ENCODE data around the gene CASQ2. TPM values are rescaled to one million over a fixed set of nuclear protein-coding genes. Genes with fewer than 3 reads are reported as not detected.

The CASQ2 gene
- total RNA-seq, 8 experiments from 2014 or later = 0.09 to 0.42 (median 0.21) TPM; not detected in 3

DNA sequence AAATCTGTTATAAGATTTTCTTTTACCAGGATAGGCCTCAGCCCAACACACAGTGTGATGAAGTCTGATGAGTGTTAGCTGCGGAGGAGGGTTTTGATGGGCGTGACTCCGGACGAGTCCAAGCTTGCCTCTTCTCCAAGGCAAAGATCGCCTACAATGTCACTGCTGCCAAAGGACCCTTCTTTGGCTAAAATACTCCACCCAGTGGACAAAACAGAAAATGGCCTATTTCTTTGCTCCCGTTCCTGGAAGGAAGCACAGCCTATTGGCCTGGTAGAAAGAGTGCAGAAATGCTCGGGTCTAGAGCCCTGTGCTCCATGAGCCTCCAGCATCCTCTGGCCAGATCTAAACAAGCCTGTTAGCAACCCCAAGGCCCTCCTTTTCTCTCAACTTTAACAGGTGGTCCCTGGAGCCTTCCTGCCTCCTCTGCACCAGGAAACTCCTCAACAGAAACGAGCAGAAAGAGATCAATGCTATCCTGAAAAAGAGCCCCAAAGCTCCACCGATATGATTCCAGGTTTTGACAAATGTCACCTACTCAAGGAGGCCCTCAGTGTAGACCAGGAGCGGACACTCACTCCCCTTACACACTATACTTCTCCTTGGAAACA lies 3.4 kb upstream of the CASQ2 start:
- Histone ChIP-seq H3K27ac (no peak overlapping the region), H3K4me1 (replicated peaks in 1 of 2) (peaks cover 3 to 4% of the 10 kb centered on the region in 2 donors), H3K4me3 (no peak overlapping the region)
- WGBS, 10 experiments = 0 to 60% (median 32%) methylated on average over 1 to 10 of the region's 10 CpGs
- ATAC-seq (replicated peaks in 6 of 8) = peak; percentile 97 to 99 (median 98)
- in situ Hi-C loops (cut with MboI; ENCODE audit: low pct_unique_long_range_greater_than_20kb in 2 of 9, low sequenced_read_pairs in 9 of 9, unreplicated experiment in 9 of 9) = loop anchor here in 1 of 9 experiments (25.0 kb wide), 1 partner anchor 635 kb away; no protein-coding TSS in a partner anchor

GRCh38 chr1:115771094-115771846 lies 2.8 kb upstream of the CASQ2 start:
- Histone ChIP-seq H3K27ac (no peak overlapping the region), H3K4me3 (no peak overlapping the region), H3K4me1 (replicated peaks in 1 of 2) (peaks cover 3 to 4% of the 10 kb centered on the region in 2 donors)
- WGBS, 10 experiments = 65 to 90% (median 81%) methylated on average over 2 to 14 of the region's 14 CpGs; no CpG with 5 or more reads in 1 of the 10 experiments
- in situ Hi-C loops (cut with MboI; ENCODE audit: low pct_unique_long_range_greater_than_20kb in 2 of 9, low sequenced_read_pairs in 9 of 9, unreplicated experiment in 9 of 9) = loop anchor here in 1 of 9 experiments (25.0 kb wide), 1 partner anchor 634 kb away; no protein-coding TSS in a partner anchor
- peak in 2 of 8 experiments; percentile 10 to 65 for ATAC-seq (replicated peaks in 6 of 8)

GRCh38 chr1:115767403-115767802 lies 1.1 kb downstream of the CASQ2 start:
- no peak for ATAC-seq (replicated peaks in 6 of 8)
- Histone ChIP-seq H3K4me3 (no peak overlapping the region), H3K4me1 (replicated peaks in 1 of 2) (peaks cover 3 to 4% of the 10 kb centered on the region in 2 donors), H3K27ac (no peak overlapping the region)
- WGBS, 10 experiments = 70 to 100% (median 94%) methylated on average over 1 to 4 of the region's 4 CpGs; no CpG with 5 or more reads in 2 of the 10 experiments
- in situ Hi-C loops (cut with MboI; ENCODE audit: low pct_unique_long_range_greater_than_20kb in 2 of 9, low sequenced_read_pairs in 9 of 9, unreplicated experiment in 9 of 9) = loop anchor here in 3 of 9 experiments (10.0 to 25.0 kb wide), 2 partner anchors 53 to 630 kb away; no protein-coding TSS in a partner anchor

DNA sequence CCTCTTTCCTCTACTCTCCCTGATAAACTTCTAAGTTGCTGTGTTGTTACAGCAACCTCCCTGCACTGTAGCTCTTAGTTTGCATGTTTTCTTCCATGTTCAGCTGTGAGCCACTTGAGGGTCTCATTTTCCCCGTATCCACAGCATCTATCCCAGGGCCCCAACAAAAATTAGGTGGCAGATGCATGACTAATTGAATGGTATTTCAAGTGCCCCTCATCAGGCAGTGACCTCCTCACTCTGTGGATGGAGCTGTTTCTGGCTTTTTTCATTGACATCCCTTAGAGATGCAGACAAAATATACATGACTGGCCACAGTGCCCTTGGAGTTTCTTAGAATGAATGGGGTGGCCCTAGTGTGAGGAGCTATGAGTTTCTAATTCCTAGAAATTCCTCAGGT lies 3.4 kb downstream of the CASQ2 start:
- Histone ChIP-seq H3K4me1 (replicated peaks in 1 of 2) (no peaks in the 10 kb centered on the region), H3K27ac (no peak overlapping the region), H3K4me3 (no peak overlapping the region)
- no peak for ATAC-seq (replicated peaks in 6 of 8)
- in situ Hi-C loops (cut with MboI; ENCODE audit: low pct_unique_long_range_greater_than_20kb in 2 of 9, low sequenced_read_pairs in 9 of 9, unreplicated experiment in 9 of 9) = loop anchor here in 3 of 9 experiments (10.0 to 25.0 kb wide), 2 partner anchors 50 to 628 kb away; no protein-coding TSS in a partner anchor
- 0 to 43% (median 0%) methylated on average over 1 of the region's 1 CpG; no CpG with 5 or more reads in 5 of the 10 experiments for WGBS, 10 experiments

GRCh38 chr1:115764541-115764940 lies 4.0 kb downstream of the CASQ2 start:
- peak in 4 of 8 experiments; percentile 64 to 83 (median 77) for ATAC-seq (replicated peaks in 6 of 8)
- Histone ChIP-seq H3K4me3 (no peak overlapping the region), H3K4me1 (replicated peaks in 1 of 2) (no peaks in the 10 kb centered on the region), H3K27ac (no peak overlapping the region)
- in situ Hi-C loops (cut with MboI; ENCODE audit: low pct_unique_long_range_greater_than_20kb in 2 of 9, low sequenced_read_pairs in 9 of 9, unreplicated experiment in 9 of 9) = loop anchor here in 3 of 9 experiments (10.0 to 25.0 kb wide), 2 partner anchors 50 to 627 kb away; no protein-coding TSS in a partner anchor
- 0 to 40% (median 12%) methylated on average over 1 of the region's 1 CpG; no CpG with 5 or more reads in 6 of the 10 experiments for WGBS, 10 experiments

- Histone ChIP-seq H3K4me1 (replicated peaks in 1 of 2) (no peaks in the 10 kb centered on the region), H3K27ac (no peak overlapping the region), H3K4me3 (no peak overlapping the region)
- in situ Hi-C loops (cut with MboI; ENCODE audit: low pct_unique_long_range_greater_than_20kb in 2 of 9, low sequenced_read_pairs in 9 of 9, unreplicated experiment in 9 of 9) = loop anchor here in 3 of 9 experiments (10.0 to 25.0 kb wide), 2 partner anchors 48 to 625 kb away; no protein-coding TSS in a partner anchor
- no peak for ATAC-seq (replicated peaks in 6 of 8)
- WGBS, 10 experiments = 39 to 98% (median 87%) methylated on average over 2 to 3 of the region's 3 CpGs; no CpG with 5 or more reads in 1 of the 10 experiments
Measured at GRCh38 chr1:115762779-115763178, 5.7 kb downstream of the CASQ2 start.

GRCh38 chr1:115761601-115762302 lies 6.8 kb downstream of the CASQ2 start:
- no peak overlapping the region for H3K27ac ChIP-seq
- H3K4me3 ChIP-seq = no peak overlapping the region
- H3K4me1 ChIP-seq (replicated peaks in 1 of 2) = no peaks in the 10 kb centered on the region
- in situ Hi-C loops (cut with MboI; ENCODE audit: low pct_unique_long_range_greater_than_20kb in 2 of 9, low sequenced_read_pairs in 9 of 9, unreplicated experiment in 9 of 9) = loop anchor here in 3 of 9 experiments (10.0 to 25.0 kb wide), 2 partner anchors 47 to 624 kb away; no protein-coding TSS in a partner anchor
- ATAC-seq (replicated peaks in 6 of 8) = peak in 4 of 8 experiments; percentile 28 to 87 (median 73)
- 80 to 100% (median 87%) methylated on average over 1 to 7 of the region's 7 CpGs for WGBS, 10 experiments

- H3K4me3 ChIP-seq = no peak overlapping the region
- WGBS, 10 experiments = 0 to 88% (median 0%) methylated on average over 1 of the region's 1 CpG; no CpG with 5 or more reads in 1 of the 10 experiments
- in situ Hi-C loops (cut with MboI; ENCODE audit: low pct_unique_long_range_greater_than_20kb in 2 of 9, low sequenced_read_pairs in 9 of 9, unreplicated experiment in 9 of 9) = loop anchor here in 2 of 9 experiments (10.0 to 25.0 kb wide), 2 partner anchors 143 to 621 kb away; no protein-coding TSS in a partner anchor
- no peak for ATAC-seq (replicated peaks in 6 of 8)
- no peaks in the 10 kb centered on the region for H3K4me1 ChIP-seq (replicated peaks in 1 of 2)
- no peak overlapping the region for H3K27ac ChIP-seq
Measured at GRCh38 chr1:115757856-115758255, 10.7 kb downstream of the CASQ2 start.

DNA sequence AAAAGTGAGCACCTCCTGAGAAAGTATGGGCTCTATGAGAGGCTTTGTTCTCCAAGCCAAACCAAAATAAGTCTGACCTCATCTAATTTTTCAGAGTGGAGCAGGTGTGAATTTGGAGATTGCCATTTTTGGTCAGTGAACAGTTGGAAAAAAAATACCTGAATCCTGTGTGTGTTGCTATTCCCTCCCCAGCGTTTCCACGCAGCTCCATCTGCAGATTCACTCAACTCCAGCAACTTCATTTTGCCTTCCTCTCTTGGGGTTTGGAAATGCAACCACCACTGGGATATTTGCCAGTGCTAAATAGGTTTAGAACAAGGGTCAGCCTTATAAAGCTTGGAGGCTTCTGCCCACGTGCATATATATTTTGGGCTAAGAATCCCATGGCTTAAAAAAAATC lies 11.2 kb downstream of the CASQ2 start:
- Histone ChIP-seq H3K4me1 (replicated peaks in 1 of 2) (no peaks in the 10 kb centered on the region), H3K4me3 (no peak overlapping the region), H3K27ac (no peak overlapping the region)
- in situ Hi-C loops (cut with MboI; ENCODE audit: low pct_unique_long_range_greater_than_20kb in 2 of 9, low sequenced_read_pairs in 9 of 9, unreplicated experiment in 9 of 9) = loop anchor here in 2 of 9 experiments (10.0 to 25.0 kb wide), 2 partner anchors 143 to 620 kb away; no protein-coding TSS in a partner anchor
- 25 to 92% (median 72%) methylated on average over 2 to 3 of the region's 3 CpGs; no CpG with 5 or more reads in 2 of the 10 experiments for WGBS, 10 experiments
- ATAC-seq (replicated peaks in 6 of 8) = no peak

DNA sequence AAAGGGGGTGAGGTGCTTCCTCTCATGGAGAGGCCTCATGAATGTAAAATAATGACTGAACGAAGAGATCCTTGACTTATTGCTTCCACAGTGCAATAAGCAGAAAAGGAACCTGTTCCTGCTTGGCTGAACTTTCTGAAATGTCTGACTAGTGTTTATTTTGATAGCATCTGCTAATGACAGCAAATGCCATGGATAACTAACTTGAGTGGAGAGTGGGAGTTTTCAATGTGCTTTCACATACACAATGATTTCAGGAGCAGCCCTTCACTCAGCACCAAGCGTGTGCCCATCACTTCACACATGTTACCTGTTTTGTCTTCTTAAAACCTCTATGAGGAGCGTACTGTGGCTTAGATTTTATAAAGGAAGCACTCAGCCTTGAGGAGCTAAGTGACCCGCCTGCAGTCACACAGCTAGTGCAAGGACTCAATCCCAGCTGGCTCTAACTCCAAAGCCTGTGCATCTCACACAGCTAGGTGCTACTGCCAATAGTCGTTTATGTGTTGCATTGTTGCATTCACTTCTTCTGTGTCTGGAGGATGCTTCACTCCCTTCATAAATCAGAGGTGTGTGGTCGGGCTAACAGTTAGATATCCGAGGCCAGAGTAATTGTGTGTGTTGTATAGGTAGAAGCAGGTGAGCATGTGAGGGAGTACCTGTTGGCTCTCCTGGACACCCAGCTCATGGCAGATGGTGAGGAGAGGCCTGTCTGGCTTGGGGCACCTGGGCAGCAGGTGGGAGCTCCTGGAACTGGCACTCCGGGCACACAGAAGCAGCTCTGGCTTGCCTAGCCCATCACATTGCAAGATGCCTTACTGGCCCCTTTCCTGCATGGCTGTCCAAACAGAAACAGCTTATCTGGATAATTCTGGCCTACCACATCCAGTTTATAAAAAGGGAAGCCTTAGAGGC lies 12.8 kb downstream of the CASQ2 start:
- H3K4me3 ChIP-seq = no peak overlapping the region
- WGBS, 10 experiments = 25 to 100% (median 85%) methylated on average over 1 to 8 of the region's 8 CpGs

GRCh38 chr1:115753830-115754229 lies 14.7 kb downstream of the CASQ2 start:
- peak in 1 of 8 experiments; percentile 25 for ATAC-seq (replicated peaks in 6 of 8)
- Histone ChIP-seq H3K27ac (no peak overlapping the region), H3K4me1 (replicated peaks in 1 of 2) (no peaks in the 10 kb centered on the region), H3K4me3 (no peak overlapping the region)
- in situ Hi-C loops (cut with MboI; ENCODE audit: low pct_unique_long_range_greater_than_20kb in 2 of 9, low sequenced_read_pairs in 9 of 9, unreplicated experiment in 9 of 9) = loop anchor here in 2 of 9 experiments (10.0 to 25.0 kb wide), 2 partner anchors 139 to 617 kb away; no protein-coding TSS in a partner anchor
- WGBS, 10 experiments = 40 to 100% (median 84%) methylated on average over 1 to 7 of the region's 8 CpGs; no CpG with 5 or more reads in 1 of the 10 experiments

More for the DNA sequence above, 12.8 kb downstream of the CASQ2 start:
- Histone ChIP-seq H3K4me1 (replicated peaks in 1 of 2) (no peaks in the 10 kb centered on the region), H3K27ac (no peak overlapping the region)
- ATAC-seq (replicated peaks in 6 of 8) = no peak
- in situ Hi-C loops (cut with MboI; ENCODE audit: low pct_unique_long_range_greater_than_20kb in 2 of 9, low sequenced_read_pairs in 9 of 9, unreplicated experiment in 9 of 9) = loop anchor here in 2 of 9 experiments (10.0 to 25.0 kb wide), 2 partner anchors 141 to 618 kb away; no protein-coding TSS in a partner anchor
